Measurements from ENCODE around the gene CDH4. TPM values are rescaled to one million over a fixed set of nuclear protein-coding genes. Genes with fewer than 3 reads are reported as not detected.

Gene CDH4
- total and polyA plus RNA-seq, 2 of the 8 experiments (the other 6 are each of a cell fraction or from before 2014, with no cell fraction given): 4.3 to 7.9 TPM

DNA sequence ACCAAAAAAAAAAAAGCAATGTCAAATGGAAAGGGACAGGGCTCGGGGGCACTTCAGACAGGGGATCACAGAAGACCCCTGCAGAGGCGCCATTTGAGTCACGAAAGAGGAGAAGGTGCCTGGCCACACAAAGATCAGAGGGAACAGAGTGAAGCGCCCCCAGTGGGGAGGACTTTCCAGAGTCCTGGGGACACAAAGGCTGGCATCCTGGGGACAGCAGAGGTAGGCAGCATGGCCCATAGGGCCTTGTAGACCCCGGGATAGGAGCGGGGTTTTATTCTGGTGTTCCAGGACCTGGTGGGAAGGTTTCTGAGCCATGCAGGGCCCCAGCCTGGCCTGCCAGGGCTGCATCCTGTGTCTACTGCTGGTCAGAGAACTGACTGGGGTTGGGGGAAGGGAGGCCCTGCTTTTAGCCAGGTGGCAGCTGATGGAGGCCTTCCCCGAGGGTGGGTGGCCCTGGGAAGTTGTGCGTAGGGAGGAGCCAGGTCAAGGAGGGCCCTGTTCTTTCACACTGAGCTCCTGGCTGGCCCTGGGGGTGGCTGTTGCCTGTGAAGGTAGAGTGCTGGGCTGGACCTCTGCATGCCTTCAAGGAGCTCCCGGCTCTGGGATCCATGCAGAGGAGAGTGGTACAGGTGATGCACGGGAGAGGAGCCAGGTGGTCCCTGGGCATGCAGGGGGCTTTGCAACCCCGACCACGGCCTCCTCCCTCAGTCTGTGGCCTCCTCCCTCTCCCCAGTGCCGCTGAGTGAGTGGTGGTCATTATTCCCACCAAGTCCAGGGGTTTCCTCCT lies 117.9 kb downstream of the CDH4 start:
- Histone ChIP-seq H3K56ac (replicated peaks; ENCODE audit: insufficient read length, low read depth, low read length) (no peak overlapping the region), H4K91ac (replicated peaks; ENCODE audit: insufficient read length, low read length) (no peak overlapping the region), H3K4me3 (ENCODE audit: extremely low read depth in 1 of 4, insufficient read depth in 2 of 4, low read depth in 3 of 4, low read length in 4 of 4) (no peak overlapping the region), H3K9me3 (ENCODE audit: insufficient read depth in 2 of 2, low read depth in 1 of 2, low read length in 1 of 2) (peaks cover 0 to 5% of the 10 kb centered on the region in 2 experiments; a peak in 2 of 4 replicates), H4K5ac (ENCODE audit: insufficient read length, low read depth, low read length) (no peak overlapping the region), H3K79me1 (ENCODE audit: low read depth, low read length) (no peaks in the 10 kb centered on the region), H2BK120ac (replicated peaks; ENCODE audit: low read depth, low read length) (no peak overlapping the region), H3K4me1 (replicated peaks in 1 of 4; ENCODE audit: control insufficient read depth in 3 of 4, insufficient read depth in 4 of 4, low read length in 3 of 4) (peaks cover 0 to 6% (median under 1%) of the 10 kb centered on the region in 4 experiments; a peak in 1 of 7 replicates), H3K79me2 (ENCODE audit: control insufficient read depth in 1 of 2, insufficient read depth in 2 of 2, low read length in 2 of 2) (no peaks in the 10 kb centered on the region), H2BK5ac (ENCODE audit: low read depth, low read length) (no peak overlapping the region), H3K4me2 (ENCODE audit: insufficient read depth in 1 of 2, low read depth in 2 of 2, low read length in 2 of 2) (no peak overlapping the region), H2BK12ac (ENCODE audit: low read depth, low read length) (no peak overlapping the region), H3K36me3 (ENCODE audit: control insufficient read depth in 2 of 4, insufficient read depth in 4 of 4, low read length in 3 of 4) (no peaks in the 10 kb centered on the region), H4K20me1 (replicated peaks in 1 of 2; ENCODE audit: control insufficient read depth in 1 of 2, insufficient read depth in 2 of 2, low read length in 2 of 2) (no peaks in the 10 kb centered on the region), H3K14ac (ENCODE audit: insufficient read length) (no peak overlapping the region), H3K18ac (ENCODE audit: extremely low read depth, low read length) (no peak overlapping the region; the same call in 1 of the 2 replicates), H3K9ac (replicated peaks in 1 of 4; ENCODE audit: extremely low read depth in 1 of 4, low read depth in 3 of 4, low read length in 3 of 4) (no peak overlapping the region), H3K23ac (ENCODE audit: insufficient read length) (no peak overlapping the region), H4K8ac (ENCODE audit: extremely low read depth, insufficient read depth, low read length) (peak overlapping the region; percentile 14), H2BK15ac (ENCODE audit: low read length) (no peak overlapping the region), H3K27me3 (replicated peaks in 1 of 4; ENCODE audit: control insufficient read depth in 3 of 4, extremely low read depth in 1 of 4, insufficient read depth in 3 of 4, low read length in 3 of 4) (peaks cover 0 to 8% (median 1%) of the 10 kb centered on the region in 4 experiments; a peak in 3 of 7 replicates), H2AK5ac (ENCODE audit: low read depth, low read length) (no peak overlapping the region), H2BK20ac (ENCODE audit: low read length) (no peak overlapping the region), H2AFZ (ENCODE audit: low read length) (no peak overlapping the region), H3K23me2 (ENCODE audit: low read depth, low read length) (no peaks in the 10 kb centered on the region), H3K4ac (replicated peaks; ENCODE audit: insufficient read length, low read depth, low read length) (peak overlapping the region; percentile 14), H3K27ac (ENCODE audit: low read depth, low read length) (no peak overlapping the region)
- WGBS, 2 experiments (ENCODE audit: extremely low coverage in 1 of 2, insufficient coverage in 1 of 2, insufficient read length in 1 of 2, insufficient replicate concordance in 2 of 2, low coverage in 1 of 2, low lambda C conversion rate in 2 of 2, missing lambda C conversion rate in 1 of 2): 89% methylated on average over 13 of the region's 13 CpGs; no CpG with 5 or more reads in 1 of the 2 experiments
- CTCF ChIA-PET (ENCODE audit: partially characterized antibody): interaction anchor here (1.4 to 1.6 kb wide), 2 partner anchors 22 to 107 kb away, joined by 5 to 7 read pairs; no protein-coding TSS in a partner anchor
- FAIRE-seq: no peak
- no peak for DNase-seq (ENCODE audit: low read depth in 1 of 2, low spot score in 2 of 2)
- POLR2A ChIA-PET (ENCODE audit: partially characterized antibody): interaction anchor here (1.5 kb wide), 1 partner anchor 67 kb away, joined by 4 read pairs; no protein-coding TSS in a partner anchor
- TF ChIP-seq SP2 (IDR thresholded peaks at IDR 0.05; ENCODE audit: low read length) (no peak), GTF2F1 (IDR thresholded peaks at IDR 0.05; ENCODE audit: borderline replicate concordance, low read depth, low read length) (no peak), RAD21 (IDR thresholded peaks at IDR 0.05 in 1 of 2, conservative IDR thresholded peaks at IDR 0.05 in 1 of 2; ENCODE audit: low read depth in 2 of 2, low read length in 2 of 2) (0 out of 4 replicates have a peak, but pooled peaks have one; percentile 2 to 6), POU5F1 (IDR thresholded peaks at IDR 0.05; ENCODE audit: low read depth, low read length) (no peak), TEAD4 (IDR thresholded peaks at IDR 0.05; ENCODE audit: low read depth, low read length) (no peak), RNF2 (IDR thresholded peaks at IDR 0.05; ENCODE audit: borderline replicate concordance, low read depth, low read length, missing control alignments, poor library complexity, severe bottlenecking) (no peak), SP4 (IDR thresholded peaks at IDR 0.05; ENCODE audit: low read length) (no peak)
- TF ChIP-seq, protein P1, sequence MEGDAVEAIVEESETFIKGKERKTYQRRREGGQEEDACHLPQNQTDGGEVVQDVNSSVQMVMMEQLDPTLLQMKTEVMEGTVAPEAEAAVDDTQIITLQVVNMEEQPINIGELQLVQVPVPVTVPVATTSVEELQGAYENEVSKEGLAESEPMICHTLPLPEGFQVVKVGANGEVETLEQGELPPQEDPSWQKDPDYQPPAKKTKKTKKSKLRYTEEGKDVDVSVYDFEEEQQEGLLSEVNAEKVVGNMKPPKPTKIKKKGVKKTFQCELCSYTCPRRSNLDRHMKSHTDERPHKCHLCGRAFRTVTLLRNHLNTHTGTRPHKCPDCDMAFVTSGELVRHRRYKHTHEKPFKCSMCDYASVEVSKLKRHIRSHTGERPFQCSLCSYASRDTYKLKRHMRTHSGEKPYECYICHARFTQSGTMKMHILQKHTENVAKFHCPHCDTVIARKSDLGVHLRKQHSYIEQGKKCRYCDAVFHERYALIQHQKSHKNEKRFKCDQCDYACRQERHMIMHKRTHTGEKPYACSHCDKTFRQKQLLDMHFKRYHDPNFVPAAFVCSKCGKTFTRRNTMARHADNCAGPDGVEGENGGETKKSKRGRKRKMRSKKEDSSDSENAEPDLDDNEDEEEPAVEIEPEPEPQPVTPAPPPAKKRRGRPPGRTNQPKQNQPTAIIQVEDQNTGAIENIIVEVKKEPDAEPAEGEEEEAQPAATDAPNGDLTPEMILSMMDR (IDR thresholded peaks at IDR 0.05; ENCODE audit: control extremely low read depth in 1 of 3, insufficient read depth in 1 of 3, low read depth in 1 of 3, low read length in 3 of 3): peak in 2 of 3 experiments; percentile 3 to 5; a peak in 2 of 4 replicates

All from H1 (cell line).